Measurements from ENCODE around the gene GRM2.

Gene GRM2

GRCh38 chr3:51696954-51697353 is 9.9 kb upstream of the GRM2 start:
- TF ChIP-seq, protein P1, sequence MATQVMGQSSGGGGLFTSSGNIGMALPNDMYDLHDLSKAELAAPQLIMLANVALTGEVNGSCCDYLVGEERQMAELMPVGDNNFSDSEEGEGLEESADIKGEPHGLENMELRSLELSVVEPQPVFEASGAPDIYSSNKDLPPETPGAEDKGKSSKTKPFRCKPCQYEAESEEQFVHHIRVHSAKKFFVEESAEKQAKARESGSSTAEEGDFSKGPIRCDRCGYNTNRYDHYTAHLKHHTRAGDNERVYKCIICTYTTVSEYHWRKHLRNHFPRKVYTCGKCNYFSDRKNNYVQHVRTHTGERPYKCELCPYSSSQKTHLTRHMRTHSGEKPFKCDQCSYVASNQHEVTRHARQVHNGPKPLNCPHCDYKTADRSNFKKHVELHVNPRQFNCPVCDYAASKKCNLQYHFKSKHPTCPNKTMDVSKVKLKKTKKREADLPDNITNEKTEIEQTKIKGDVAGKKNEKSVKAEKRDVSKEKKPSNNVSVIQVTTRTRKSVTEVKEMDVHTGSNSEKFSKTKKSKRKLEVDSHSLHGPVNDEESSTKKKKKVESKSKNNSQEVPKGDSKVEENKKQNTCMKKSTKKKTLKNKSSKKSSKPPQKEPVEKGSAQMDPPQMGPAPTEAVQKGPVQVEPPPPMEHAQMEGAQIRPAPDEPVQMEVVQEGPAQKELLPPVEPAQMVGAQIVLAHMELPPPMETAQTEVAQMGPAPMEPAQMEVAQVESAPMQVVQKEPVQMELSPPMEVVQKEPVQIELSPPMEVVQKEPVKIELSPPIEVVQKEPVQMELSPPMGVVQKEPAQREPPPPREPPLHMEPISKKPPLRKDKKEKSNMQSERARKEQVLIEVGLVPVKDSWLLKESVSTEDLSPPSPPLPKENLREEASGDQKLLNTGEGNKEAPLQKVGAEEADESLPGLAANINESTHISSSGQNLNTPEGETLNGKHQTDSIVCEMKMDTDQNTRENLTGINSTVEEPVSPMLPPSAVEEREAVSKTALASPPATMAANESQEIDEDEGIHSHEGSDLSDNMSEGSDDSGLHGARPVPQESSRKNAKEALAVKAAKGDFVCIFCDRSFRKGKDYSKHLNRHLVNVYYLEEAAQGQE (IDR thresholded peaks at IDR 0.05; ENCODE audit: insufficient read depth in 1 of 2, low read depth in 2 of 2, low read length in 2 of 2) = no peak
- TF ChIP-seq FOXP2 (optimal IDR thresholded peaks at IDR 0.05; ENCODE audit: borderline replicate concordance, extremely low read depth, extremely low read length, insufficient read depth) (no peak), TAF1 (IDR thresholded peaks at IDR 0.05; ENCODE audit: borderline replicate concordance, insufficient read depth, low read length) (no peak), SIN3A (IDR thresholded peaks at IDR 0.05; ENCODE audit: borderline replicate concordance, insufficient read depth, low read length) (no peak), POLR2AphosphoS5 (IDR thresholded peaks at IDR 0.05; ENCODE audit: low read depth, low read length) (no peak)

DNA sequence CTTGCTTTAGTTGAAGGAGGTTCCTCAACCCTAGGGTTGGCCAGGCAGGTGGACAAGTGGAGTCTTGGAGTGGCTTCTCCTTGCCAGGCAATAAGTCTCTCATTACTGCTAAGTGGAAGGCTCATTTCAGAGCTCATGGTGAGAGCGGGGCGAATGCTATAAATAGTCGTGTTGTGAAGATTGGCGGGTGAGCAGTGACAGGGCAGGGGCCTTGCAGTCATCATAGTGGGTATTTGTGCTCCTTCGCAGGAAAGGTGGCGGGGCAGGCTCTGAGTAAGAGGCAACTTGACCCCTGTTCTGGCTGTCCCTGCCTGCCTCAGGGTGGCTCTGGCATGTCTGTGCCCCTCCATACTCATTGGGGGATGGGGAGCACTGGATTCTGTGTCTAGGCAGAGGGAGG is 8.7 kb upstream of the GRM2 start:
- no peak for TF ChIP-seq TAF1 (IDR thresholded peaks at IDR 0.05; ENCODE audit: borderline replicate concordance, insufficient read depth, low read length)

DNA sequence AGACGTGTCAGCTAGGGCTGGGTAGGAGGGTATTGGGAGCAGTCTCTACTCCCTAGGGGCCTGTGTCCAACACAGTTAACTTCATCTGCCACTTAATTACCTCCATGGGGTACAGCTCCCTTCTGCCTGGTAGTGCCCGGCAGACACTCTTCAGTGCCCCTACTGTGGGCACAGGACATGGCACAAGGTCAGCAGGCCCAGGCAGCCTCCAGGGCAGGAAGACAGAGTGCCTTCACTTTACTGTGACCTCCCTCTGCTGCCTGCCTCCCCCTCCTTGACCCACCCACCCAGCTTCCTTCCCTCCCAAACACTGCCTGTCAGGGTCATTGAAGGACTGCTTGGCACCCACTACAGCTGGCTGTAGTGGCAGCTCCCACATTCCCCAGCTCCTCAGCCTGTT is 6.5 kb upstream of the GRM2 start:
- TF ChIP-seq SIN3A (IDR thresholded peaks at IDR 0.05; ENCODE audit: borderline replicate concordance, insufficient read depth, low read length) (no peak), TAF1 (IDR thresholded peaks at IDR 0.05; ENCODE audit: borderline replicate concordance, insufficient read depth, low read length) (no peak), FOXP2 (optimal IDR thresholded peaks at IDR 0.05; ENCODE audit: borderline replicate concordance, extremely low read depth, extremely low read length, insufficient read depth) (no peak), POLR2AphosphoS5 (IDR thresholded peaks at IDR 0.05; ENCODE audit: low read depth, low read length) (no peak)
- TF ChIP-seq, protein P1 (IDR thresholded peaks at IDR 0.05; ENCODE audit: insufficient read depth in 1 of 2, low read depth in 2 of 2, low read length in 2 of 2) = no peak

DNA sequence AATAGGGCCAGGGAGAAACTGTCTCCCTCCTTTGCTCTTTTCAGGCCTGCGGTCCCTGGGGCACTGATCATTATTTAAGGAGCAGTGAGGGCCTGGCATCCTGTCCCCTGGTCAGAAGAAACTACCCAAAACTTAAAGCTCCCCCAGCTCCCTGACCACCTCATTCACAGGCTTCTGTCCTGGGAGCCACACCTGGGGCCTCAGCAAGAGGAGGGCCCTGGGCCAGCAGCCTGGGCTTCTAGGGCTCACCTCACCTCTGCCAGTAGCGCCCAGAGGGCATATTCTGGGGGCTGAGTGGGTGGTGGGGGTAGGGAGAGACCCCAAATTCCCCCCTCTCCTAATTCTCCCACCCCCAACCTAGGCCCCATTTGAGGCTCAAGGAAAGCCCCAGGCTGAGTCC is 4.7 kb upstream of the GRM2 start:
- no peak for TF ChIP-seq SIN3A (IDR thresholded peaks at IDR 0.05; ENCODE audit: borderline replicate concordance, insufficient read depth, low read length)
- TF ChIP-seq FOXP2 (optimal IDR thresholded peaks at IDR 0.05; ENCODE audit: borderline replicate concordance, extremely low read depth, extremely low read length, insufficient read depth) = no peak
- no peak for TF ChIP-seq POLR2AphosphoS5 (IDR thresholded peaks at IDR 0.05; ENCODE audit: low read depth, low read length)
- no peak for TF ChIP-seq TAF1 (IDR thresholded peaks at IDR 0.05; ENCODE audit: borderline replicate concordance, insufficient read depth, low read length)
- TF ChIP-seq, protein P1 (IDR thresholded peaks at IDR 0.05; ENCODE audit: insufficient read depth in 1 of 2, low read depth in 2 of 2, low read length in 2 of 2) = no peak

DNA sequence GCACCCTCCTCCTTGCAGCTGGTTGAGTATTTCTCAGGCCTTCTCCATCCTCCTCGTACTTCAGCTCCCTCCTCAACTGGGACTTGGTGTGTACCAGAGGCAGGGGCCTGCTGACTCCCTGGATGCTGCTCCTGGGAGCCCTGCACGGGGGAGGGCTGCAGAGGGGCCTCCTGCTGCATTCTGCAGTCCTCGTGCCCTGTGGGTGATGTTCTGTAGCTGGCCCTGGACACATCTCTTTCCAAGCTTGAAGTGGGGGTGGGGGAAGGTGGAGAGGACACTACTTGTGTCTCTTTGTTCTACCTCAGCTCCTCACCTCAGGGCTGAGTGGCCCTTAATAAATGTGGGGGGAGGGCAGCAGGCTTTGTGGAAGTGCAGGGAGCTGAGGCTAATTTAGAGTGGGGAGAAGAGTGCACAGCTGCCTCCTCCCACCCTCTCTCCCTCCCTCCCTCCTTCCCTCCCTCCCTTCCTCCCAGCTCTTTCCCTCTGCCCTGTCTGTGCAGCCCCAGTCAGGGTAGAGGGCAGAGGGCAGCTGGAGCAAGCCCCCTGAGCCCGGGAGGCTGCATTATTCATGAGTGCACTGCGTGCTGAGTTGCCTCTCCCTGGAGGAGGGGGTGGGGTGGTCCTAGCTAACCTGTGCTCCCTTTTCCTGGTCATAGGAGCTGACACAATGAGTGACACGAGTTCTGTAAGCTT is 3.7 kb upstream of the GRM2 start:
- TF ChIP-seq SIN3A (IDR thresholded peaks at IDR 0.05; ENCODE audit: borderline replicate concordance, insufficient read depth, low read length) (no peak), TAF1 (IDR thresholded peaks at IDR 0.05; ENCODE audit: borderline replicate concordance, insufficient read depth, low read length) (no peak), FOXP2 (optimal IDR thresholded peaks at IDR 0.05; ENCODE audit: borderline replicate concordance, extremely low read depth, extremely low read length, insufficient read depth) (no peak), POLR2AphosphoS5 (IDR thresholded peaks at IDR 0.05; ENCODE audit: low read depth, low read length) (no peak)
- TF ChIP-seq, protein P1 (IDR thresholded peaks at IDR 0.05; ENCODE audit: insufficient read depth in 1 of 2, low read depth in 2 of 2, low read length in 2 of 2) = no peak

Data from PFSK-1 (cell line).